Type B pancreatic cell (in vitro differentiated cells): ENCODE results near the gene RNF11. TPM values are rescaled to one million over a fixed set of nuclear protein-coding genes. Genes with fewer than 3 reads are reported as not detected.

Source experiments
- DNase-seq: peaks from one replicate; pipeline ENCODE4 v3.0.0; 2021; ENCODE audit warnings: mixed read lengths; ENCODE audit not compliant: unreplicated experiment; ENCODE audit errors: extremely low spot score
- H3K27ac Mint-ChIP-seq: 2 replicates; pipeline ENCODE4 v1.8.0; 2021; ENCODE audit warnings: mild to moderate bottlenecking, mixed read lengths
- H3K27me3 Mint-ChIP-seq: 2 replicates; pipeline ENCODE4 v1.8.0; 2021; ENCODE audit warnings: mixed read lengths
- H3K36me3 Mint-ChIP-seq: 2 replicates; pipeline ENCODE4 v1.8.0; 2021; ENCODE audit warnings: mixed read lengths
- H3K4me1 Mint-ChIP-seq: one replicate; pipeline ENCODE4 v1.8.0; 2021; ENCODE audit warnings: mixed read lengths; ENCODE audit not compliant: unreplicated experiment
- H3K4me3 Mint-ChIP-seq: 2 replicates; pipeline ENCODE4 v1.8.0; 2021; ENCODE audit warnings: mild to moderate bottlenecking, mixed read lengths
- H3K9me3 Mint-ChIP-seq: 2 replicates; pipeline ENCODE4 v1.8.0; 2021; ENCODE audit warnings: mixed read lengths
- CTCF ChIP-seq: fragments of 200-600 bp; sonication (generic); conservative IDR thresholded peaks from 2 replicates; pipeline ENCODE4 v1.5.0; 2021; ENCODE audit warnings: antibody characterized with exemption, mild to moderate bottlenecking
- total RNA-seq: library from RNA; stranded (reverse); gene quantifications from 2 replicates; pipeline ENCODE4 v1.2.1, GENCODE V29; 2021; ENCODE audit warnings: low replicate concordance

RNF11 gene
- total RNA-seq, 1 donor from 2014 or later = 61.8 TPM

GRCh38 chr1:51280321-51280978 is 44.4 kb downstream of the RNF11 start:
- H3K27ac Mint-ChIP-seq = no peak overlapping the region
- H3K4me3 Mint-ChIP-seq = no peak overlapping the region
- no peaks in the 10 kb centered on the region for H3K27me3 Mint-ChIP-seq
- DNase-seq = no peak
- peaks cover 14% of the 10 kb centered on the region for H3K4me1 Mint-ChIP-seq
- H3K36me3 Mint-ChIP-seq = peaks cover 10% of the 10 kb centered on the region
- TF ChIP-seq CTCF = no peak
- H3K9me3 Mint-ChIP-seq = no peaks in the 10 kb centered on the region

GRCh38 chr1:51281807-51282206 is 45.7 kb downstream of the RNF11 start:
- peaks cover 10% of the 10 kb centered on the region for H3K36me3 Mint-ChIP-seq
- no peak for DNase-seq
- H3K27ac Mint-ChIP-seq = no peak overlapping the region
- no peaks in the 10 kb centered on the region for H3K27me3 Mint-ChIP-seq
- no peak for TF ChIP-seq CTCF
- no peaks in the 10 kb centered on the region for H3K9me3 Mint-ChIP-seq
- no peak overlapping the region for H3K4me3 Mint-ChIP-seq
- peaks cover 14% of the 10 kb centered on the region for H3K4me1 Mint-ChIP-seq

- no peak overlapping the region for H3K4me3 Mint-ChIP-seq
- DNase-seq = no peak
- no peak overlapping the region for H3K27ac Mint-ChIP-seq
- TF ChIP-seq CTCF = no peak
- no peaks in the 10 kb centered on the region for H3K27me3 Mint-ChIP-seq
- peaks cover 10% of the 10 kb centered on the region for H3K36me3 Mint-ChIP-seq
- peaks cover 14% of the 10 kb centered on the region for H3K4me1 Mint-ChIP-seq
- no peaks in the 10 kb centered on the region for H3K9me3 Mint-ChIP-seq
These were observed 46.5 kb downstream of the RNF11 start for GRCh38 chr1:51282605-51283004.

GRCh38 chr1:51283979-51284378 is 47.9 kb downstream of the RNF11 start:
- Mint-ChIP-seq H3K4me1 (peaks cover 14% of the 10 kb centered on the region), H3K4me3 (no peak overlapping the region), H3K27me3 (no peaks in the 10 kb centered on the region), H3K27ac (peak overlapping the region; percentile 24), H3K9me3 (no peaks in the 10 kb centered on the region), H3K36me3 (peaks cover 6% of the 10 kb centered on the region)
- TF ChIP-seq CTCF = no peak
- no peak for DNase-seq

- no peak for TF ChIP-seq CTCF
- Mint-ChIP-seq H3K4me1 (peaks cover 14% of the 10 kb centered on the region), H3K27ac (no peak overlapping the region), H3K36me3 (peaks cover 6% of the 10 kb centered on the region), H3K27me3 (no peaks in the 10 kb centered on the region), H3K4me3 (no peak overlapping the region), H3K9me3 (no peaks in the 10 kb centered on the region)
- no peak for DNase-seq
These were observed 48.4 kb downstream of the RNF11 start for GRCh38 chr1:51284487-51284954.
